Cardiac muscle cell (in vitro differentiated cells and primary cell): ENCODE data around the gene CUL9. TPM values are rescaled to one million over a fixed set of nuclear protein-coding genes. Genes with fewer than 3 reads are reported as not detected.

Experiments used
- DNase-seq, 2 donors: peaks; one replicate each; pipeline versions ENCODE4 v3.0.0 to v3.0.0-alpha.2; 2010 to 2017; ENCODE audit warnings: low read depth in 1 of 2, low spot score in 1 of 2
- H3K27ac ChIP-seq: fragments of 200-600 bp; sonication (generic); 2 replicates; pipeline ENCODE4 v1.5.1; 2016
- H3K27me3 ChIP-seq: fragments of 200-600 bp; sonication (generic); 2 replicates; pipeline ENCODE4 v1.6.0; 2016; ENCODE audit warnings: control low read depth
- H3K36me3 ChIP-seq: fragments of 200-600 bp; sonication (generic); 2 replicates; pipeline ENCODE4 v1.5.1; 2016; ENCODE audit warnings: control low read depth
- H3K4me1 ChIP-seq: fragments of 200-600 bp; sonication (generic); 2 replicates; pipeline ENCODE4 v1.8.1; 2017; ENCODE audit warnings: low read depth, mild to moderate bottlenecking, mixed run types
- H3K4me3 ChIP-seq: fragments of 200-600 bp; sonication (generic); 2 replicates; pipeline ENCODE4 v1.5.1; 2016; ENCODE audit warnings: mild to moderate bottlenecking
- H3K9me3 ChIP-seq: fragments of 200-600 bp; sonication (generic); 2 replicates; pipeline ENCODE4 v1.5.1; 2017; ENCODE audit warnings: low read depth, mild to moderate bottlenecking, control low read depth
- polyA plus RNA-seq: library from polyadenylated mRNA; unstranded; fragments of >200 nt; fragmentation: Nextera tagmentation; extraction: Ambion mirVana; gene quantifications from 2 replicates; pipeline ENCODE4 v1.2.1, GENCODE V29; 2016
- total RNA-seq: library from RNA; depleted of rRNA; stranded (reverse); fragments of >200 nt; gene quantifications from 2 replicates; pipeline ENCODE4 v1.2.3, GENCODE V29; 2016
- TF ChIP-seq, protein P1 (sequence below): IDR thresholded peaks from 2 replicates; pipeline ENCODE4 v1.5.1; 2012; ENCODE audit warnings: low read depth, mild to moderate bottlenecking, low read length

CUL9 gene
- total and polyA plus RNA-seq, 2 experiments from 2014 or later: 29.0 to 76.0 TPM

GRCh38 chr6:43231053-43231452 is 49.1 kb downstream of the CUL9 start:
- TF ChIP-seq, protein P1, sequence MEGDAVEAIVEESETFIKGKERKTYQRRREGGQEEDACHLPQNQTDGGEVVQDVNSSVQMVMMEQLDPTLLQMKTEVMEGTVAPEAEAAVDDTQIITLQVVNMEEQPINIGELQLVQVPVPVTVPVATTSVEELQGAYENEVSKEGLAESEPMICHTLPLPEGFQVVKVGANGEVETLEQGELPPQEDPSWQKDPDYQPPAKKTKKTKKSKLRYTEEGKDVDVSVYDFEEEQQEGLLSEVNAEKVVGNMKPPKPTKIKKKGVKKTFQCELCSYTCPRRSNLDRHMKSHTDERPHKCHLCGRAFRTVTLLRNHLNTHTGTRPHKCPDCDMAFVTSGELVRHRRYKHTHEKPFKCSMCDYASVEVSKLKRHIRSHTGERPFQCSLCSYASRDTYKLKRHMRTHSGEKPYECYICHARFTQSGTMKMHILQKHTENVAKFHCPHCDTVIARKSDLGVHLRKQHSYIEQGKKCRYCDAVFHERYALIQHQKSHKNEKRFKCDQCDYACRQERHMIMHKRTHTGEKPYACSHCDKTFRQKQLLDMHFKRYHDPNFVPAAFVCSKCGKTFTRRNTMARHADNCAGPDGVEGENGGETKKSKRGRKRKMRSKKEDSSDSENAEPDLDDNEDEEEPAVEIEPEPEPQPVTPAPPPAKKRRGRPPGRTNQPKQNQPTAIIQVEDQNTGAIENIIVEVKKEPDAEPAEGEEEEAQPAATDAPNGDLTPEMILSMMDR: no peak
- no peak overlapping the region for H3K27ac ChIP-seq
- no peak overlapping the region for H3K4me3 ChIP-seq
- no peaks in the 10 kb centered on the region for H3K9me3 ChIP-seq
- H3K36me3 ChIP-seq: no peaks in the 10 kb centered on the region
- peaks cover 15% of the 10 kb centered on the region for H3K27me3 ChIP-seq
- no peaks in the 10 kb centered on the region for H3K4me1 ChIP-seq
- no peak for DNase-seq

GRCh38 chr6:43231735-43232450 is 49.9 kb downstream of the CUL9 start:
- Histone ChIP-seq H3K9me3 (no peaks in the 10 kb centered on the region), H3K27me3 (peaks cover 15% of the 10 kb centered on the region), H3K27ac (no peak overlapping the region), H3K4me1 (no peaks in the 10 kb centered on the region), H3K4me3 (no peak overlapping the region), H3K36me3 (no peaks in the 10 kb centered on the region)
- DNase-seq: no peak
- TF ChIP-seq, protein P1: no peak

DNA sequence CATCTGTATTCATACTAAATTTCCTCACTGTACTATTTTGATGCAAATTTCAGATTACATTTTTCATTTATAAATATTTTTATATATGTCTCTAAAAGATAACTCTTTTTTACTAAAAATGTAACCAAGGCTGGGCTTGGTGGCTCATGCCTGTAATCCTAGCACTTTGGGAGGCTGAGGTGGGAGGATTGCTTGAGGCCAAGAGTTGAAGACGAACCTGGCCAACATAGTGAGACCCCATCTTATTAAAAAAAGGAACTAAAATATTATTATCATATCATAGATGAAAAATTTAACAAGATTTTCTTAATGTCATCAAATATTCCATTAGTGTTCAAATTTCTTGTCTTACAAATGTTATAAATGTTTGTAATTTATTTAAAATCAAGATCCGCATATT is 53.8 kb downstream of the CUL9 start:
- Histone ChIP-seq H3K27me3 (peaks cover 36% of the 10 kb centered on the region), H3K36me3 (no peaks in the 10 kb centered on the region), H3K4me1 (no peaks in the 10 kb centered on the region), H3K27ac (no peak overlapping the region), H3K4me3 (no peak overlapping the region), H3K9me3 (no peaks in the 10 kb centered on the region)
- no peak for DNase-seq
- TF ChIP-seq, protein P1: no peak

DNA sequence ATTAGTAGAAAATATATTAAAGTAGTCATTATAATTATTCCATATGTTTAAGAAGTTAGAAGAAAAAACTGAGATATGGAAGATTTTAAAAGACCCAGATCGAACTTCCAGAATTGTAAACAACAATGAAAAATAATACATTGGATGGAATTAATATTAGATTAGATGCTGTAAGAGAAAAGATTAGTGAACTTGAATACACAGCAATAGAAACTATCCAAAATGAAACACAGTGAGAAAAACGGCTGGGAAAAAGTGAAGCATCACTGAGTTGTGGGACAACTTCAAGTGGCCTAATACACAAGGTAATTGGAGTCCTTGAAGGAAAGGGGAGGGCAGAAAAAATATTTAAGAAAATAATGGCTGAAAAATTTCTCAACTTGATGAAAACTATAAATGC is 57.1 kb downstream of the CUL9 start:
- H3K4me3 ChIP-seq: no peak overlapping the region
- DNase-seq: no peak
- no peaks in the 10 kb centered on the region for H3K4me1 ChIP-seq
- no peaks in the 10 kb centered on the region for H3K9me3 ChIP-seq
- TF ChIP-seq, protein P1: no peak
- peaks cover 54% of the 10 kb centered on the region for H3K27me3 ChIP-seq
- H3K36me3 ChIP-seq: no peaks in the 10 kb centered on the region
- H3K27ac ChIP-seq: no peak overlapping the region

GRCh38 chr6:43240950-43241349 is 59.0 kb downstream of the CUL9 start:
- no peaks in the 10 kb centered on the region for H3K4me1 ChIP-seq
- H3K27ac ChIP-seq: no peak overlapping the region
- H3K4me3 ChIP-seq: no peak overlapping the region
- TF ChIP-seq, protein P1: no peak
- DNase-seq: no peak
- peaks cover 73% of the 10 kb centered on the region for H3K27me3 ChIP-seq
- H3K36me3 ChIP-seq: no peaks in the 10 kb centered on the region
- no peaks in the 10 kb centered on the region for H3K9me3 ChIP-seq
